D721Med (cell line): ENCODE measurements around the gene CDK8.

Source experiments
- DNase-seq: peaks from one replicate; pipeline ENCODE4 v3.0.0; 2011; ENCODE audit warnings: low spot score; ENCODE audit not compliant: insufficient read length
- FAIRE-seq: peaks from 2 replicates; lab custom pipeline; 2011; peaks lifted over from hg19 to GRCh38; lab: Jason Lieb, UNC
- TF ChIP-seq, protein P1 (sequence below): IDR thresholded peaks from 2 replicates; pipeline ENCODE4 v1.5.1; 2012; ENCODE audit warnings: mild to moderate bottlenecking, control low read depth; ENCODE audit not compliant: insufficient read depth; ENCODE audit errors: missing control alignments

The CDK8 gene

DNA sequence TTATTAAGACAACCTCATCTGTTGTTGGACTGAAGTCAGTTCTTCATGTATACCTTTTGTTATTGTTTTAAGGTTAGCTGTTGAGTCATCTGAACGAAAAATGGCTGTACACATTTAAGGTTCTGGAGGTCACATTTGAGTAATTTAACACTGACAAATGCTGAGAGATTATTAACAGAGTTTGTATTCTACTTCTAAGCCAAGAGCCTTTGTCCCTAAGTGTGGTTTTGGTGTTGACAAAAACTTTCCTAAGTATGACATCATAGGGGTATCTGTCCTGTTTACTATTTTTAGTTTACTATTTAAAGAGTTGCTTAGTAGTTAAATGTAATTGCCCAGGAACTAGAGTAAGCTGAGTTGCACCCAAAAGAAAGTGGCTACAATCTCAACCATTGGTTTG, 71.9 kb downstream of the CDK8 start:
- no peak for DNase-seq
- FAIRE-seq: no peak
- TF ChIP-seq, protein P1, sequence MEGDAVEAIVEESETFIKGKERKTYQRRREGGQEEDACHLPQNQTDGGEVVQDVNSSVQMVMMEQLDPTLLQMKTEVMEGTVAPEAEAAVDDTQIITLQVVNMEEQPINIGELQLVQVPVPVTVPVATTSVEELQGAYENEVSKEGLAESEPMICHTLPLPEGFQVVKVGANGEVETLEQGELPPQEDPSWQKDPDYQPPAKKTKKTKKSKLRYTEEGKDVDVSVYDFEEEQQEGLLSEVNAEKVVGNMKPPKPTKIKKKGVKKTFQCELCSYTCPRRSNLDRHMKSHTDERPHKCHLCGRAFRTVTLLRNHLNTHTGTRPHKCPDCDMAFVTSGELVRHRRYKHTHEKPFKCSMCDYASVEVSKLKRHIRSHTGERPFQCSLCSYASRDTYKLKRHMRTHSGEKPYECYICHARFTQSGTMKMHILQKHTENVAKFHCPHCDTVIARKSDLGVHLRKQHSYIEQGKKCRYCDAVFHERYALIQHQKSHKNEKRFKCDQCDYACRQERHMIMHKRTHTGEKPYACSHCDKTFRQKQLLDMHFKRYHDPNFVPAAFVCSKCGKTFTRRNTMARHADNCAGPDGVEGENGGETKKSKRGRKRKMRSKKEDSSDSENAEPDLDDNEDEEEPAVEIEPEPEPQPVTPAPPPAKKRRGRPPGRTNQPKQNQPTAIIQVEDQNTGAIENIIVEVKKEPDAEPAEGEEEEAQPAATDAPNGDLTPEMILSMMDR: no peak

DNA sequence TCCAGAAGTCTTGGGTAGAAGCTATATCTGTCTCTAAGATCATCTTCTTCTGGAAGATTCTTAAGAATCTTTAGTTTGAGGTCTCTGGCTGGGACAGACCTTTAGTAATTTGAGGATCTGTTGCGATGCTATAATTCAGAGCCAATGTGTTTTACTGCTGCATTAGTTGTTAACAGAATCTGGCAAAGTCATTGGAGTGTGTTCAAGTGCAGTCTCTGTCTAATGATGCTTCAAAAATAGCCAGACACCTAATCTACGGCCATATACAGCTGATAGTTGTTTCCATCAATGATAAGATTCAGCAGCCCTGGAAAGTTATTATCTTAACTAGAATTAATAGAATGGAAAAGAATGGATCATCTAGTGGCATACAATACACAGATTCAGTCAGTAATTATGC, 72.6 kb downstream of the CDK8 start:
- DNase-seq: no peak
- FAIRE-seq: no peak
- TF ChIP-seq, protein P1: no peak

DNA sequence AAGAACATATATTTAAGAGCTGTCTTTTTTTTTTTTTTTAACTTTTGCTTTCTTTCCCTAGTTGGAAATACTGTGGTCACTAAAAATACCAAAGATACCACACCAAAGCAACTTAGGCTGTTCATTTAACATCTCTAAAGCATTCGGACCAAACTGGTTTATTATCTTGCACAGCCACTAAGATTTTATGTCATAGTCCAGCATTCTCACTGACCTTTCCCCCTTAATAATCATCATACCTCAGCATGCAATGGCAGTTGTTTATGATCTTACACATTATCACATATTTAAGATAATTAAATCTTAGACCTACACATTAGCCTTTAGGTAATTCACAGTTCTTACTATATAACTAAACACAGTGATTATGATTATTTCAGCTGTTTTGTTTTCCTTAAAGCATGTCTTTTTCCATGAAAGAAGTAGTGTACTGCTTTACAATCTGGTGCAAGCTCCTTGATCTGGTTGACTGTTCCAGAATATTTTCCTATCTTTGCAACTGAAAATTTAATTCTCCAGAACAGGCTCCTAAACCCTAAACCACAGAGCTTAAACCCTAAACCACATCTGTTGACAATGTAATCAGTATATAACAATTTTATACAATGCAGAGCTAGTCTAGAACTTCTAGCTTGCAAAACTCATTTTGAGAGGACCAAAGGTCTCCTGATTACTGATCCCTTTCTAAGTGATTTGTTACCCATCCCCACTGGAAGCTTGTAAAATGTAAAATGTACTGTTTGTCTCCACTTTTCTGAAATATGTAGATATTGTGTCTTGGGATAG, 74.2 kb downstream of the CDK8 start:
- TF ChIP-seq, protein P1: no peak
- DNase-seq (no peak), FAIRE-seq (peak; percentile 71)

DNA sequence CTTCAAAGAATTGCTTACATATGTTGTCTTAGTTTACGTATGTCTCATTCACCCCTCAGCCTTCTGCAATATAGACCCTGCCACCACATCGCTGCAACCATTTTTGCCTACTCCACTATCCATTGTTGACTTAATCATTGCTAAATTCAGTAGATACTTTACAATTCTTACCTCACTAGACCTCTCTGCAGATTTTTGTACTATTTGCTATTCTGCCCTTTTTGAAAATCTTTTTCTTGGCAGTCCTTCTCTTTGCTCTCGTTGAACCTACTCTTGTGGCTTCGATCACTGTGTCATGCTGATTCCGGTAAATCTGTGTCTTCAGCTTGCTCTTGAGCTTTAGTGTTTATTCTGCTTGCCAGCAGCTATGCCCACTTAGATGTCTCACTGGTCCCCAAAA, 81.2 kb downstream of the CDK8 start:
- TF ChIP-seq, protein P1: no peak
- DNase-seq (no peak), FAIRE-seq (no peak)

DNA sequence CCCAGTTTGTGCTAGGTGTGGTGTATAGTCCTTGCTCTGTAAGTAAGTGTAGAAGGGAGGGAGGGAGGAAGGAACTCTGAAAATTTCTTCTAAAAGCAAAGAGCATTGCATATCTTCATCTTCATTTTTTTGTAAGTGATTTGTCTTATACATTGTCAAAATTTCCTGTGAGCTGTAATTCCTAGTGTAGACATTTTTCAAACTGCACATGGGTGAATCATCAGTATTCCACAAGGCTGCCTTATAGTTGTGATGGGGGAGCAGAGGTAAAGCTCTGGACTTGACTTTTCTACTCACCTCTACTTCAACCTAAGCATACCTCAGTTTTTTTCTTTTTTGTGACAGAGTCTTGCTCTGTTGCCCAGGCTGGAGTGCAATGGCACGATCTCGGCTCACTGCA, 86.9 kb downstream of the CDK8 start:
- TF ChIP-seq, protein P1: no peak
- DNase-seq: no peak
- FAIRE-seq: peak; percentile 32

DNA sequence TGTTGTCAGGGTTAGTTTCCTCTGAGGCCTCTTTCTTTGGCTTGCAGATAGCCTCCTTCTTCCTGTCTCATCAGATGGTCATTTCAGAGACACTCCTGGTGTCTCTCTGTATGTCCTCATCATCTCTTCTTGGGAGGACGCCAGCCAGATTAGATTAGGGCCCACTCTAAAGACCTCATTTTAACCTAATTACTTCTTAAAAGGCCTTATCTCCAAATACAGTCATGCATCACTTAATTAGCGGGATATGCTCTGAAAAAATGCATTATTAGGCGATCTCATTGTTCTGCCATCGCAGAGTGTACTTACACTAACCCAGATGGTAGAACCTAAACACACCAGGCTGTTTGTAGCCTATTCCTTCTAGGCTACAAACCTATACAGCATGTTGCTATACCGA, 89.0 kb downstream of the CDK8 start:
- TF ChIP-seq, protein P1: no peak
- DNase-seq (no peak), FAIRE-seq (peak; percentile 91)

DNA sequence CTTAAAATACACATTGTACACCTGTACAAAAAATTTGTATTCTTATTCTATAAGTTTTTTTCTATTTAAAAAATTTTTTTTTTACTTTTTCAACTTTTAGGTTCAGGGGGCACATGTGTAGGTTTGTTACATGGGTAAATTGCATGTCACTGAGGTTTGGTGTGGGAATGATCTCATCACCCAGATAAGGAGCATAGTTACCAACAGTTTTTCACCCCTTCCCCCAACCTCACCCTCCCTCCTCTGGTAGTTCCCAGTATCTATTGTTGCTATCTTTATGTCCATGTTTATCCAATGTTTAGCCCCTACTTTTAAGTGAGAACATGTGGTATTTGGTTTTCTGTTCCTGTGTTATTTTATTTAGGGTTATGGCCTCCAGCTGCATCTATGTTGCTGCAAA, 89.9 kb downstream of the CDK8 start:
- FAIRE-seq (no peak), DNase-seq (no peak)
- TF ChIP-seq, protein P1: no peak
